HCT116 (cell line): Measurements from ENCODE around the gene PRR5L. TPM values are rescaled to one million over a fixed set of nuclear protein-coding genes. Genes with fewer than 3 reads are reported as not detected.

Source experiments
- ATAC-seq: fragments of 200-7000 bp; cut with Tn5 transposase; 2 replicates; pipeline ENCODE4 v1.9.1; 2020; ENCODE audit warnings: mild to moderate bottlenecking, moderate library complexity
- BruUV-seq: library from RNA; stranded (reverse); fragments of 400-500 nt; replicated peaks from 2 replicates; lab custom pipeline; 2021; lab: Mats Ljungman, UMichigan
- CTCF ChIA-PET: fragments of 300-600 bp; sonication (Branson Sonifier 250); formaldehyde crosslinking; loops from one replicate; lab custom pipeline; 2021; ENCODE audit warnings: antibody characterized with exemption; lab: Charles Lee
- POLR2A ChIA-PET: fragments of 300-600, 350-600 bp; sonication (Branson Sonifier 250); formaldehyde crosslinking; loops from one replicate; lab custom pipeline; 2021; ENCODE audit warnings: antibody characterized with exemption; lab: Charles Lee
- RAD21 ChIA-PET, 2 experiments: fragments of 300-600 bp; sonication (Branson Sonifier 250); formaldehyde crosslinking; loops; one replicate each; lab custom pipeline; 2023; ENCODE audit warnings: low total read pairs in 2 of 2; ENCODE audit not compliant: uncharacterized antibody in 2 of 2, unreplicated experiment in 2 of 2, low non-redundant PET in 1 of 2; lab: Charles Lee
- DNase-seq: peaks from one replicate; pipeline ENCODE4 v3.0.0-alpha.2; 2010; ENCODE audit warnings: low read depth, low spot score
- H2AFZ ChIP-seq: fragments of 200-600 bp; shearing (Covaris generic), sonication (generic); 2 replicates; pipeline ENCODE4 v1.6.1; 2017; ENCODE audit warnings: low read depth, mixed run types, mixed read lengths, antibody characterized with exemption, low read length; ENCODE audit not compliant: poor library complexity, severe bottlenecking
- H3K27ac ChIP-seq: 2 replicates; pipeline ENCODE4 v1.5.1; 2012; ENCODE audit warnings: low read depth, low read length
- H3K27me3 ChIP-seq: fragments of 200-600 bp; sonication (generic); 2 replicates; pipeline ENCODE4 v1.6.1; 2016; ENCODE audit warnings: mixed run types, low read length, mixed read lengths; ENCODE audit not compliant: insufficient read depth
- H3K36me3 ChIP-seq, 2 experiments: fragments of 200-500 bp in 1 of 2; fragments of 200-600 bp in 1 of 2; sonication (Bioruptor generic) in 1 of 2; sonication (generic) in 1 of 2; 2 replicates each; pipeline versions ENCODE4 v1.5.1 to v1.6.1; 2014 to 2016; ENCODE audit warnings: low read length in 2 of 2, inconsistent platforms in 1 of 2, mixed read lengths in 1 of 2, mixed run types in 1 of 2; ENCODE audit not compliant: insufficient read depth in 2 of 2, control insufficient read depth in 1 of 2
- H3K4me1 ChIP-seq, 2 experiments: fragments of 200-600 bp in 1 of 2; sonication (generic) in 1 of 2; 2 replicates each; pipeline versions ENCODE4 v1.5.1 to v1.6.1; 2012 to 2017; ENCODE audit warnings: low read length in 2 of 2, inconsistent platforms in 1 of 2, mild to moderate bottlenecking in 1 of 2, mixed read lengths in 1 of 2, mixed run types in 1 of 2, moderate library complexity in 1 of 2; ENCODE audit not compliant: insufficient read depth in 2 of 2, control insufficient read depth in 1 of 2
- H3K4me2 ChIP-seq: fragments of 200-600 bp; sonication (generic); 2 replicates; pipeline ENCODE4 v1.6.1; 2017; ENCODE audit warnings: mixed run types, low read length, mixed read lengths
- H3K4me3 ChIP-seq, 2 experiments: fragments of 200-600 bp in 1 of 2; sonication (generic) in 1 of 2; replicated peaks in 1 of 2; 2 replicates each; pipeline ENCODE4 v1.5.1; 2011 to 2016; ENCODE audit warnings: low read length in 2 of 2, control low read depth in 1 of 2, low read depth in 1 of 2, mild to moderate bottlenecking in 1 of 2, mixed read lengths in 1 of 2, mixed run types in 1 of 2
- H3K79me2 ChIP-seq: fragments of 200-600 bp; sonication (generic); 2 replicates; pipeline ENCODE4 v1.6.1; 2017; ENCODE audit warnings: mild to moderate bottlenecking, mixed run types, low read length, moderate library complexity, mixed read lengths; ENCODE audit not compliant: insufficient read depth
- H3K9ac ChIP-seq: fragments of 200-600 bp; sonication (generic); 2 replicates; pipeline ENCODE4 v1.6.1; 2016; ENCODE audit warnings: low read length, mixed read lengths
- H3K9me2 ChIP-seq: fragments of 200-600 bp; sonication (generic), shearing (Covaris generic); 2 replicates; pipeline ENCODE4 v1.6.1; 2017; ENCODE audit warnings: mixed run types, mild to moderate bottlenecking, moderate library complexity; ENCODE audit not compliant: insufficient read depth
- H3K9me3 ChIP-seq, 2 experiments: fragments of 200-500 bp in 1 of 2; fragments of 200-600 bp in 1 of 2; sonication (Bioruptor generic) in 1 of 2; sonication (generic) in 1 of 2; 2 replicates each; pipeline ENCODE4 v1.6.1; 2014 to 2017; ENCODE audit warnings: low read length in 2 of 2, mixed read lengths in 2 of 2, inconsistent platforms in 1 of 2, low read depth in 1 of 2, mild to moderate bottlenecking in 1 of 2, mixed run types in 1 of 2, moderate library complexity in 1 of 2; ENCODE audit not compliant: control insufficient read depth in 1 of 2, insufficient read depth in 1 of 2
- H4K20me1 ChIP-seq: fragments of 200-600 bp; sonication (generic), shearing (Covaris generic); 2 replicates; pipeline ENCODE4 v1.6.1; 2017; ENCODE audit warnings: mixed run types, mild to moderate bottlenecking, moderate library complexity; ENCODE audit not compliant: insufficient read depth
- ATF3 ChIP-seq: IDR thresholded peaks from 2 replicates; pipeline ENCODE4 v1.6.1; 2012
- CTCF ChIP-seq, 3 experiments: fragments of 200-600 bp in 1 of 3; sonication (generic) in 1 of 3; IDR thresholded peaks in 2 of 3; conservative IDR thresholded peaks in 1 of 3; 2 replicates each; pipeline ENCODE4 v1.5.1; 2012 to 2017; ENCODE audit warnings: low read depth in 2 of 3, low read length in 2 of 3, antibody characterized with exemption in 1 of 3, borderline replicate concordance in 1 of 3, control low read depth in 1 of 3, mild to moderate bottlenecking in 1 of 3, mixed read lengths in 1 of 3, mixed run types in 1 of 3, moderate library complexity in 1 of 3; ENCODE audit not compliant: insufficient read depth in 1 of 3
- ELF1 ChIP-seq: IDR thresholded peaks from 2 replicates; pipeline ENCODE4 v1.6.1; 2012; ENCODE audit warnings: low read depth, borderline replicate concordance
- RAD21 ChIP-seq: IDR thresholded peaks from 2 replicates; pipeline ENCODE4 v1.6.1; 2012; ENCODE audit warnings: low read depth, mild to moderate bottlenecking
- SP1 ChIP-seq: IDR thresholded peaks from 2 replicates; pipeline ENCODE4 v1.6.1; 2012; ENCODE audit warnings: low read depth
- intact Hi-C: fragments of 100-400 bp; cut with micrococcal nuclease; formaldehyde crosslinking; loops from 2 replicates; pipeline ENCODE4 v1.10.0; 2022
- total RNA-seq: library from RNA; stranded (reverse); gene quantifications from one replicate; pipeline ENCODE4 v1.2.1, GENCODE V29; 2021; ENCODE audit not compliant: unreplicated experiment

PRR5L gene
- total RNA-seq, 1 experiment from 2014 or later = 0.47 TPM

- ATAC-seq = no peak
- no peak overlapping the region for H3K4me2 ChIP-seq
- no peaks in the 10 kb centered on the region for H3K9me3 ChIP-seq
- no peak overlapping the region for H3K27ac ChIP-seq
- H3K79me2 ChIP-seq = no peaks in the 10 kb centered on the region
- no peak for DNase-seq
- ChIA-PET POLR2A (no interaction called here), RAD21 (no interaction called here), CTCF (no interaction called here)
- intact Hi-C loops = no loop called here
- BruUV-seq = no TSS peak
- no peak overlapping the region for H3K9ac ChIP-seq
- no peak for TF ChIP-seq ELF1
- H3K27me3 ChIP-seq = peaks cover 15% of the 10 kb centered on the region; the same call in 1 of the 2 replicates
- H2AFZ ChIP-seq = no peak overlapping the region
- H4K20me1 ChIP-seq = no peaks in the 10 kb centered on the region
- H3K9me2 ChIP-seq = no peaks in the 10 kb centered on the region
- no peak overlapping the region for H3K4me3 ChIP-seq
- H3K36me3 ChIP-seq = no peaks in the 10 kb centered on the region
- no peaks in the 10 kb centered on the region for H3K4me1 ChIP-seq
Measured at GRCh38 chr11:36346562-36347383, 50.7 kb downstream of the PRR5L start.

GRCh38 chr11:36347384-36347906 lies 51.4 kb downstream of the PRR5L start:
- DNase-seq = no peak
- CTCF ChIA-PET = no interaction called here

More at GRCh38 chr11:36347384-36347906, 51.4 kb downstream of the PRR5L start:
- no peak overlapping the region for H3K4me2 ChIP-seq
- no peaks in the 10 kb centered on the region for H3K36me3 ChIP-seq
- H3K4me3 ChIP-seq = no peak overlapping the region
- ChIA-PET POLR2A (no interaction called here), RAD21 (no interaction called here)
- TF ChIP-seq CTCF (IDR thresholded peaks at IDR 0.05 in 2 of 3, conservative IDR thresholded peaks at IDR 0.05 in 1 of 3; ENCODE audit: borderline replicate concordance in 1 of 3, insufficient read depth in 1 of 3, low read depth in 2 of 3, low read length in 2 of 3) (no peak), RAD21 (no peak), ATF3 (no peak), SP1 (no peak)
- H2AFZ ChIP-seq = no peak overlapping the region
- intact Hi-C loops = no loop called here
- no TSS peak for BruUV-seq
- H3K27me3 ChIP-seq = peaks cover 10% of the 10 kb centered on the region; the same call in 1 of the 2 replicates
- no peak for ATAC-seq
- H3K4me1 ChIP-seq = no peaks in the 10 kb centered on the region
- no peaks in the 10 kb centered on the region for H3K9me3 ChIP-seq
- H3K9ac ChIP-seq = no peak overlapping the region
- H4K20me1 ChIP-seq = no peaks in the 10 kb centered on the region
- no peak overlapping the region for H3K27ac ChIP-seq
- H3K79me2 ChIP-seq = no peaks in the 10 kb centered on the region
- no peaks in the 10 kb centered on the region for H3K9me2 ChIP-seq
